DMS153 treated with DMSO at 0.1 percent for 48 hours (cell line): Measurements from ENCODE around the gene ANKRD13D.

Experiments used
- DNase-seq: peaks from one replicate; lab custom pipeline; 2025; ENCODE audit not compliant: unreplicated experiment; lab: John Stamatoyannopoulos, UW

The ANKRD13D gene

GRCh38 chr11:67285541-67286498 is 3.3 kb upstream of the ANKRD13D start:
- no peak for DNase-seq

- no peak for DNase-seq
These were observed 2.3 kb upstream of the ANKRD13D start for GRCh38 chr11:67286621-67287333.

- DNase-seq = no peak
These were observed 1.5 kb upstream of the ANKRD13D start for GRCh38 chr11:67287355-67288197.

GRCh38 chr11:67288198-67288451 is 978 bp upstream of the ANKRD13D start:
- no peak for DNase-seq

- DNase-seq = peak; percentile 75
These were observed 464 bp upstream of the ANKRD13D start for GRCh38 chr11:67288452-67289225.

GRCh38 chr11:67289651-67290479 is 762 bp downstream of the ANKRD13D start:
- DNase-seq = no peak

DNA sequence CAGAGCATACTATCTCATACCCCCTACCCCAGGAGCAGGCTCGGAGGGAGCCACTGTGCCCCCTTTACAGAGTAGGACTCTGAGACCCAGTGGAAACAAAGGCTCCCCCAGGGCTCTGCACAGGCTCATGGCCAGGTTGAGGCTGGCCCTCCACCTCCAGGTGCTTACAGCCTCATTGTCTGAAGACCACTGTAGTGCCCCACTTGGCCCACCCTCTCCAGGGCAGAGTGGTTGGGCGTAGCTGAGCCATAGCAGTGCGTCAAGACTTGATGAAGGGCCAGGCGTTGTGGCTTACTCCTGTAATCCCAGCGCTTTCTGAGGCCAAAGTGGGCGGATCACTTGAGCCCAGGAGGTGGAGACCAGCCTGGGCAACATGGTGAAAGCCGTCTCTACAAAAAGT is 1.7 kb downstream of the ANKRD13D start:
- no peak for DNase-seq

DNA sequence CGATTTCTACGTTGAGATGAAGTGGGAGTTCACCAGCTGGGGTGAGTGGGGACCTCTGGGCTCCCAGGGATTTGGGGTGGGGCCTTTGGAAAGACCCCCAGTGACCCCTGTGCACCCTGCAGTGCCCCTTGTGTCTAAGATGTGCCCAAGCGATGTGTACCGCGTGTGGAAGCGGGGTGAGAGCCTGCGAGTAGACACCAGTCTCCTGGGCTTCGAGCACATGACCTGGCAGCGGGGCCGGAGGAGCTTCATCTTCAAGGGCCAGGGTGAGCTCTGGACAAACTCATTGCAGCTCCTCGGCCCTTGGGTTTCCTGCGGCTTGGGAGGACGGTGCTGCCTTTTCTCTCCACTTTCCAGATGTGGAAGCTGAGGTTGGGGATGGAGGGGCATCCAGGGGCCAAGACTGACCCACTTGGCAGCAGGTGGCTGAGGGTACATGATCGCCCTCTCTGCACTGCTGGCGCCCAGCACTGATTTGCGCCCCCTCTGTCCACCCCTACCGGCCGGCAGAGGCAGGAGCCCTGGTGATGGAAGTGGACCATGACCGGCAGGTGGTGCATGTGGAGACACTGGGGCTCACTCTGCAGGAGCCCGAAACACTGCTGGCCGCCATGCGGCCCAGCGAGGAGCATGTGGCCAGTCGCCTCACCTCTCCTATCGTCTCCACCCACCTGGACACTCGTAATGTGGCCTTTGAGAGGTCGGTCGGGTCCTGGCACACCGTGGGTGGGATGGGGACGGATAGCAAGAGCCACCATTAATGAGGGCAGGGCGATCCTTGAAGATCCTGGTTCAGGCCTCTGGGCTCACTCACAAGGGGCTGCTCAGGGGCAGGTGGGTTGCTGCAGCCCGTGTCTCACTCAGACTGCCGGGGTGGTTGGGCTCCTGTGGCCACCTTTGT is 2.6 kb downstream of the ANKRD13D start:
- DNase-seq = no peak

GRCh38 chr11:67292671-67293070 is 3.6 kb downstream of the ANKRD13D start:
- DNase-seq = no peak

GRCh38 chr11:67293090-67293489 is 4.0 kb downstream of the ANKRD13D start:
- DNase-seq = no peak

GRCh38 chr11:67295846-67296245 is 6.7 kb downstream of the ANKRD13D start:
- DNase-seq = no peak

GRCh38 chr11:67298786-67299185 is 9.7 kb downstream of the ANKRD13D start:
- no peak for DNase-seq

DNA sequence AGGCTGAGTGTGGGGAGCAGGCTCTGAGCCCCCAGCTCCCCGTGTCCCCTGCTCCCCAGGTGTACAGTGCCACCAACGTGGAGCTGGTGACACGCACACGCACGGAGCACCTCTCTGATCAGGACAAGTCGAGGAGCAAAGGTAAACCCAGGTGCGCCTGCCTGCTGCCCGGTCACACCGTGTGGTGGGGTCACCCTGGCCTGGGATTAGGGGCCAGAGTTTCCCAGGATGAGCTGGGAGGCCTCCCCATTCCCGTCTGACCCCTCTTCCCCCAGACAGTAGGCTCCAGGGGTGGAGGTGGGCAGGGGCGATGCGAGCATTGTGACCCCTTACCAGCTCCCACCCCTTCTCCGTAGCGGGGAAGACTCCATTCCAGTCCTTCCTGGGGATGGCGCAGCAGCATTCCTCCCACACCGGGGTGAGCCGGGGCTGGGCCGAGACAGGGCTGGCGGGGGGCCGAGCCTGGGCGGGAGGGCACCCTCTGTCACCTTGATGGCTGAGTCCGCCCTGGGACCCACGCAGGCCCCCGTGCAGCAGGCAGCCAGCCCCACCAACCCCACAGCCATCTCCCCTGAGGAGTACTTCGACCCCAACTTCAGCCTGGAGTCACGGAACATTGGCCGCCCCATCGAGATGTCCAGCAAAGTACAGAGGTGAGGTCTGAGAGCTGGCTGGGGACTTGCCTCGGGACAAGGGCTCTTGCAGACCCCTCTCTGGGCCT is 10.5 kb downstream of the ANKRD13D start:
- no peak for DNase-seq

- no peak for DNase-seq
These were observed 11.2 kb downstream of the ANKRD13D start for GRCh38 chr11:67300256-67300755.

GRCh38 chr11:67300756-67301312 is 11.7 kb downstream of the ANKRD13D start:
- no peak for DNase-seq

GRCh38 chr11:67301313-67301921 is 12.3 kb downstream of the ANKRD13D start:
- no peak for DNase-seq

DNA sequence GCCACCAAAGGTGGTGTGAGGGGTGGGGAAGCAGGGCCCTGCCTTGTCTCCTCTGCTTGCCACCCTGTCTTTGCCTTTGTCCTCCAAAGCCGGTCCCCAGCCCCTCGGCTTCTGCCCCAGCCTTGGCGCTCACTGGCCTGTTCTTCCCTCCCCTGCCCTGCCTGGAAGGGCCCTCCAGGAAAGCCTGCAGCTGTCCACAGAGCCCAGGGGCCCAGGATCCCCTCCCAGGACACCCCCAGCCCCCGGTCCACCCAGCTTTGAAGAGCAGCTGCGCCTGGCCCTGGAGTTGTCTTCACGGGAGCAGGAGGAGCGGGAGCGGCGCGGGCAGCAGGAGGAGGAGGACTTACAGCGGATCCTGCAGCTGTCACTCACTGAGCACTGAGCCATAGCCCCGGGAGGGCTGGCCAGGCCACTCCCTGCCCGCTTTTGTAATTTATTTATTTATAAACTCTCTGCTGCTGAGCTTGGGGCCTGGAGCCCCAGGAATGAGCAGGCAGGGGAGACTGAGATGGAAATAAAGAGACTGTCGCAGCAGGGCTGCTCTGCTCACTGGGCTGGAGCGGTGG is 12.9 kb downstream of the ANKRD13D start:
- peak; percentile 20 for DNase-seq
